ENCODE results near the gene TGFA. TPM values are rescaled to one million over a fixed set of nuclear protein-coding genes. Genes with fewer than 3 reads are reported as not detected.

Gene TGFA
- total RNA-seq, 1 experiment from 2014 or later, result 2.5 TPM

GRCh38 chr2:70489165-70489564 is 64.5 kb downstream of the TGFA start:
- Mint-ChIP-seq H3K4me1 (0 out of 2 replicates have a peak, but pooled peaks cover 9% of the 10 kb centered on the region), H3K36me3 (no peaks in the 10 kb centered on the region), H3K4me3 (no peak overlapping the region), H3K27ac (no peak overlapping the region), H3K27me3 (ENCODE audit: low read depth) (peaks cover 14% of the 10 kb centered on the region), H3K9me3 (no peaks in the 10 kb centered on the region)
- no peak; the same call in 1 of the 2 replicates for ATAC-seq
- TF ChIP-seq ETV6 (CRISPR knock-in tag; IDR thresholded peaks at IDR 0.05) (no peak), FOXJ3 (CRISPR knock-in tag; IDR thresholded peaks at IDR 0.05; ENCODE audit: borderline replicate concordance) (no peak), NR3C1 (CRISPR knock-in tag; conservative IDR thresholded peaks at IDR 0.05; ENCODE audit: low read depth) (no peak), ATF3 (CRISPR knock-in tag; conservative IDR thresholded peaks at IDR 0.05) (no peak), JUN (CRISPR knock-in tag; IDR thresholded peaks at IDR 0.05) (no peak), ZBTB21 (CRISPR knock-in tag; IDR thresholded peaks at IDR 0.05; ENCODE audit: borderline replicate concordance) (no peak), TP53 (CRISPR knock-in tag; IDR thresholded peaks at IDR 0.05) (no peak), AR (CRISPR knock-in tag; IDR thresholded peaks at IDR 0.05) (no peak), GTF2I (CRISPR knock-in tag; conservative IDR thresholded peaks at IDR 0.05) (no peak), E2F4 (CRISPR knock-in tag; IDR thresholded peaks at IDR 0.05; ENCODE audit: borderline replicate concordance, low read depth) (no peak), ARID4B (CRISPR knock-in tag; IDR thresholded peaks at IDR 0.05; ENCODE audit: borderline replicate concordance) (no peak), RORB (CRISPR knock-in tag; IDR thresholded peaks at IDR 0.05) (no peak), USF1 (CRISPR knock-in tag; IDR thresholded peaks at IDR 0.05) (no peak), STAT6 (CRISPR knock-in tag; conservative IDR thresholded peaks at IDR 0.05; ENCODE audit: low read depth) (no peak), KAT7 (CRISPR knock-in tag; IDR thresholded peaks at IDR 0.05; ENCODE audit: borderline replicate concordance) (no peak), NR2C2 (CRISPR knock-in tag; IDR thresholded peaks at IDR 0.05) (no peak), USF2 (CRISPR knock-in tag; IDR thresholded peaks at IDR 0.05) (no peak)
- ChIA-PET CTCF (interaction anchor here (1.0 kb wide), 1 partner anchor 185 kb away, joined by 4 read pairs; no protein-coding TSS in a partner anchor), POLR2A (no interaction called here)
- DNase-seq (ENCODE audit: low spot score), result no peak

All from WTC11 (cell line).